GM12801 (cell line): ENCODE results near the gene SPARC.

ENCODE experiments used
- TF ChIP-seq, protein P1 (sequence below): IDR thresholded peaks from one replicate; pipeline ENCODE4 v1.5.1; 2011; ENCODE audit warnings: control low read depth; ENCODE audit not compliant: insufficient read length; ENCODE audit errors: extremely low read depth

The SPARC gene

GRCh38 chr5:151670083-151670686, 16.5 kb downstream of the SPARC start:
- TF ChIP-seq, protein P1, sequence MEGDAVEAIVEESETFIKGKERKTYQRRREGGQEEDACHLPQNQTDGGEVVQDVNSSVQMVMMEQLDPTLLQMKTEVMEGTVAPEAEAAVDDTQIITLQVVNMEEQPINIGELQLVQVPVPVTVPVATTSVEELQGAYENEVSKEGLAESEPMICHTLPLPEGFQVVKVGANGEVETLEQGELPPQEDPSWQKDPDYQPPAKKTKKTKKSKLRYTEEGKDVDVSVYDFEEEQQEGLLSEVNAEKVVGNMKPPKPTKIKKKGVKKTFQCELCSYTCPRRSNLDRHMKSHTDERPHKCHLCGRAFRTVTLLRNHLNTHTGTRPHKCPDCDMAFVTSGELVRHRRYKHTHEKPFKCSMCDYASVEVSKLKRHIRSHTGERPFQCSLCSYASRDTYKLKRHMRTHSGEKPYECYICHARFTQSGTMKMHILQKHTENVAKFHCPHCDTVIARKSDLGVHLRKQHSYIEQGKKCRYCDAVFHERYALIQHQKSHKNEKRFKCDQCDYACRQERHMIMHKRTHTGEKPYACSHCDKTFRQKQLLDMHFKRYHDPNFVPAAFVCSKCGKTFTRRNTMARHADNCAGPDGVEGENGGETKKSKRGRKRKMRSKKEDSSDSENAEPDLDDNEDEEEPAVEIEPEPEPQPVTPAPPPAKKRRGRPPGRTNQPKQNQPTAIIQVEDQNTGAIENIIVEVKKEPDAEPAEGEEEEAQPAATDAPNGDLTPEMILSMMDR = no peak

DNA sequence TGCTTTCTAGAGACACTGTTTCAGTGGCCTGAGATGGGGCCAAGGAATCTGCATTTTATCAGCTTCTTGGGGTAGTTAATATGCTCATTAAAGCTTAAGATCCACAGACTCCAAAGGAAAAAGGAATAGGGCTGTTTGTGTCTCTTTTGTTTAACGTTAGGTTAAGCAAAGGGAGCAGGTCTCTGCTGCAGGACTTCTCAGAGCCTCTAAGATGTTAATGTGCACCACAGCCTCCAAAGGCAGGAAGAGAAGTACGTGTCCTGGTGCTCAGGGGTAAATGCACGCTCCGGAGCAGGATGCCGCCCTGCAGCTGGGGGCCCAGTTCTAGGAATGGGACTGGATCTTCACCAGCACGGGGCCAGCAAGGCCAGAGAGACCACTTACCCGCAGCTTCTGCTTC, 19.6 kb downstream of the SPARC start:
- TF ChIP-seq, protein P1 = no peak

- TF ChIP-seq, protein P1 = no peak
These were observed 21.1 kb downstream of the SPARC start for GRCh38 chr5:151665613-151666012.

GRCh38 chr5:151664694-151665585, 21.8 kb downstream of the SPARC start:
- TF ChIP-seq, protein P1 = no peak

- TF ChIP-seq, protein P1 = no peak
These were observed 23.0 kb downstream of the SPARC start for GRCh38 chr5:151663617-151664293.

DNA sequence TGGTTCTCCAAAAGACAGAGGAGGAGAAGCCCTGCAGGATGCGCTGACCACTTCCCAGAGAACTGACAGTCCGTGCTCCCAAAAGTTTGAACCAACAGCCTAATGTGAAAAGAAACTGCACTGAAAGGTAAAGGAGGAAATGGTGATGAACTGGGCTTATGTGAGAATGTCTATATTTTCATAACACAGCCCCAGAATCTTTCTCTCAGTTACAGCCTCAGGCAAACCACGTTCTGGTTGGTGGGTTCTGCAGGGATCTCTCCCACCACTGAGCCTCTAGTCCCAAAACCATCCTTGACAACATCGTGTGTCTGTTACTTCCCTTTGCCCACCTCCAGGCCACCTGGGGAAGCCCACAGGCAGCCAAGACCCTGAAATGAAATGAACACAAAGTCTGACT, 23.9 kb downstream of the SPARC start:
- TF ChIP-seq, protein P1 = no peak
